Breast epithelium (tissue), 4 donors: ENCODE data around the gene ZSWIM3. TPM values are rescaled to one million over a fixed set of nuclear protein-coding genes. Genes with fewer than 3 reads are reported as not detected.

Experiments
- DNase-seq, 2 donors: peaks; one replicate each; pipeline ENCODE4 v3.0.0-alpha.2; 2019; ENCODE audit warnings: low spot score in 2 of 2
- H3K27ac ChIP-seq, 2 donors: fragments of 200-600 bp; sonication (generic) in 1 of 2; one replicate each; pipeline ENCODE4 v1.5.1; 2016 to 2019; ENCODE audit warnings: mild to moderate bottlenecking in 1 of 2
- H3K27me3 ChIP-seq, 2 donors: fragments of 200-600 bp; sonication (generic) in 1 of 2; one replicate each; pipeline versions ENCODE4 v1.5.1 to v1.6.0; 2017 to 2019; ENCODE audit warnings: control low read depth in 1 of 2, mild to moderate bottlenecking in 1 of 2
- H3K36me3 ChIP-seq: fragments of 200-600 bp; one replicate; pipeline ENCODE4 v1.5.1; 2019
- H3K4me1 ChIP-seq, 2 donors: fragments of 200-600 bp; sonication (generic); one replicate each; pipeline ENCODE4 v1.5.1; 2016 to 2019; ENCODE audit warnings: control low read depth in 1 of 2
- H3K4me3 ChIP-seq, 3 donors: fragments of 200-600 bp; sonication (generic); 1 replicate in 2 of 3; 2 replicates in 1 of 3; pipeline ENCODE4 v1.5.1; 2016 to 2019; ENCODE audit warnings: mild to moderate bottlenecking in 3 of 3, moderate library complexity in 2 of 3
- H3K9me3 ChIP-seq, 2 donors: fragments of 200-600 bp; sonication (generic) in 1 of 2; one replicate each; pipeline ENCODE4 v1.5.1; 2016 to 2019; ENCODE audit warnings: control low read depth in 1 of 2
- CTCF ChIP-seq, 3 donors: fragments of 450-650 bp; IDR thresholded peaks; one replicate each; pipeline ENCODE4 v1.5.1; 2016 to 2017; ENCODE audit warnings: antibody characterized with exemption in 3 of 3, mild to moderate bottlenecking in 3 of 3, moderate library complexity in 3 of 3
- POLR2A ChIP-seq: fragments of 450-650 bp; IDR thresholded peaks from one replicate; pipeline ENCODE4 v1.6.1; 2016; ENCODE audit warnings: antibody characterized with exemption, mild to moderate bottlenecking, moderate library complexity
- POLR2AphosphoS5 ChIP-seq, 3 donors: sonication (generic); formaldehyde crosslinking; IDR thresholded peaks; one replicate each; pipeline ENCODE4 v1.6.1; 2017; ENCODE audit warnings: antibody characterized with exemption in 3 of 3
- intact Hi-C: fragments of 100-400 bp; cut with DNase I; formaldehyde crosslinking; loops from one replicate; pipeline ENCODE4 v1.15.1; 2023; ENCODE audit warnings: low total_unique reads
- total RNA-seq, 3 donors: library from RNA; depleted of rRNA; stranded (reverse); fragments of >200 nt; gene quantifications; one replicate each; pipeline ENCODE4 v1.1.0, GENCODE V29; 2016

ZSWIM3 gene
- total RNA-seq, 3 donors from 2014 or later = 1.9 to 5.4 (median 4.9) TPM

- no peaks in the 10 kb centered on the region for H3K27me3 ChIP-seq
- intact Hi-C loops = no loop called here
- H3K9me3 ChIP-seq = no peaks in the 10 kb centered on the region
- H3K36me3 ChIP-seq = no peaks in the 10 kb centered on the region
- peaks cover 0 to 6% of the 10 kb centered on the region in 2 donors for H3K4me1 ChIP-seq
- H3K4me3 ChIP-seq = no peak overlapping the region
- H3K27ac ChIP-seq = peak overlapping the region in 1 of 2 donors; percentile 12
- no peak for DNase-seq
- TF ChIP-seq CTCF (IDR thresholded peaks at IDR 0.05) (no peak), POLR2AphosphoS5 (IDR thresholded peaks at IDR 0.05) (no peak), POLR2A (no peak)
Observed at GRCh38 chr20:45878076-45878761, 20.8 kb downstream of the ZSWIM3 start.

GRCh38 chr20:45880988-45881788 lies 23.8 kb downstream of the ZSWIM3 start, which contains the start of gene ZSWIM1:
Gene ZSWIM1 (plus strand): TSS chr20:45881227. CDS start chr20:45882593, 1,366 bp downstream.
- Histone ChIP-seq H3K27me3 (no peaks in the 10 kb centered on the region), H3K36me3 (no peaks in the 10 kb centered on the region), H3K9me3 (no peaks in the 10 kb centered on the region), H3K27ac (peak within 1 kb of the TSS; percentile 89 to 95), H3K4me1 (peaks cover 0 to 6% of the 10 kb centered on the region in 2 donors), H3K4me3 (peak within 1 kb of the TSS; percentile 50 to 82 (median 65))
- TF ChIP-seq CTCF (IDR thresholded peaks at IDR 0.05) (no peak), POLR2AphosphoS5 (IDR thresholded peaks at IDR 0.05) (peak; percentile 64 to 92 (median 81)), POLR2A (peak; percentile 64)
- intact Hi-C loops = no loop called here
- DNase-seq = peak; percentile 99

GRCh38 chr20:45882469-45883099 lies 25.2 kb downstream of the ZSWIM3 start:
- Histone ChIP-seq H3K4me3 (no peak overlapping the region), H3K27me3 (no peaks in the 10 kb centered on the region), H3K27ac (no peak overlapping the region), H3K36me3 (no peaks in the 10 kb centered on the region), H3K9me3 (no peaks in the 10 kb centered on the region), H3K4me1 (peaks cover 0 to 6% of the 10 kb centered on the region in 2 donors)
- intact Hi-C loops = no loop called here
- TF ChIP-seq CTCF (IDR thresholded peaks at IDR 0.05) (no peak), POLR2AphosphoS5 (IDR thresholded peaks at IDR 0.05) (no peak), POLR2A (no peak)
- no peak for DNase-seq

- peaks cover 0 to 6% of the 10 kb centered on the region in 2 donors for H3K4me1 ChIP-seq
- no peak for DNase-seq
- no peak overlapping the region for H3K4me3 ChIP-seq
- no peak for TF ChIP-seq CTCF (IDR thresholded peaks at IDR 0.05)
- no peak for TF ChIP-seq POLR2AphosphoS5 (IDR thresholded peaks at IDR 0.05)
- no peak for TF ChIP-seq POLR2A
- no peaks in the 10 kb centered on the region for H3K9me3 ChIP-seq
- H3K36me3 ChIP-seq = no peaks in the 10 kb centered on the region
- no peak overlapping the region for H3K27ac ChIP-seq
- H3K27me3 ChIP-seq = no peaks in the 10 kb centered on the region
- intact Hi-C loops = no loop called here
Observed at GRCh38 chr20:45883100-45883469, 25.7 kb downstream of the ZSWIM3 start.
